GM18861 (cell line): Measurements from ENCODE around the gene ANTXR2.
"Not testable (repeated sequence)": the region's sequence is repeated elsewhere in the genome, so short reads cannot be mapped to it uniquely, and the experiment has no call there.

Source experiments
- ATAC-seq: cut with Tn5 transposase; IDR thresholded peaks from one replicate; pipeline ENCODE4 v1.9.1; 2021; ENCODE audit not compliant: unreplicated experiment

The ANTXR2 gene

DNA sequence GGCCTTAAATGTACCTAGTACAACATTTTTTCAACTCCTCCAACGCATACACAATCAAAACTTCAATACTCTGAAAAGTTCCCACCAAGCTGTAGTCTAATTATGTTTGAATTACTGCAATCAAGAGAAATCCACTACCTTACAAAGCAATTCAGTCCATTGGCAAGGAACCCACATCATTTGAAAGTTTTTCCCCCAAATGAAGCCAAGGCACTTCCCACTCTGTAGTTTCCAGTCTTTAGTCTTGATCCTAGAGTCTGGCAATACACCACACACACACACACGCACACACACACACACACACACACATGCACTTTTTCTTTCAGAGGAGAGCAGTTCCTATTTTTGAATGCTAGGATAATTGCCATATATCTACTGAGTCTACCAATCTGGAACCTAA is 79.6 kb downstream of the ANTXR2 start:
- no peak for ATAC-seq

DNA sequence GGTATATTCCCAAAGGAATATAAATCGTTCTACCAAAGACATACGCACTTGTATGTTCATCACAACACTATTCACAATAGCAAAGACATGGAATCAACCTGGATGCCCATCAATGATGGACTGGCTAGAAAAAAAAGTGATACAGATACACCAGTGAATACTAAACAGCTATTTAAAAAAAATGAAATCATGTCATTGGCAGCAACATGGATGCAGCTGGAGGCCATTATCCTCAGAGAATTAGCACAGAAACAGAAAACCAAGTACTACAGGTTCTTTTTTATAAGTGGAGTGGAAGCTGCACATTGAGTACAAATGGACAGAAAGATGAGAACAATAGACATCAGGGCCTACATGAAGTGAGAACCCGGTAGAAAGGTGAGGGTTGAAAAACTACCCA is 81.4 kb downstream of the ANTXR2 start:
- ATAC-seq = no peak

DNA sequence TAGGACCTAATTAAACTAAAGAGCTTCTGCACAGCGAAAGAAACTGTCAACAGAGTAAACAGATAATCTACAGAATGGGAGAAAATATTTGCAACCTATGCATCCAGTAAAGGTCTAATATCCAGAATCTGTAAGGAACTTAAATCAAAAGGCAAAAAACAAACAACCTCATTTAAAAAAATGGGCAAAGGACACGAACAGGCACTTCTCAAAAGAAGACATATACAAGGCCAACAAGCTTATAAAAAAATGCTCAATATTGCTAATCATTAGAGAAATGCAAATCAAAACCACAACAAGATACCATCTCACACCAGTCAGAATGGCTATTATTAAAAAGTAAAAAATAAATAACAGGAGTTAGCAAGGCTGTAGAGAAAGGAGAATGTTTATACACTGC is 81.9 kb downstream of the ANTXR2 start:
- not testable (repeated sequence) for ATAC-seq

- ATAC-seq = no peak
Measured at GRCh38 chr4:79987401-79987800, 85.6 kb downstream of the ANTXR2 start.

- no peak for ATAC-seq
Measured at GRCh38 chr4:79983431-79983830, 89.6 kb downstream of the ANTXR2 start.

DNA sequence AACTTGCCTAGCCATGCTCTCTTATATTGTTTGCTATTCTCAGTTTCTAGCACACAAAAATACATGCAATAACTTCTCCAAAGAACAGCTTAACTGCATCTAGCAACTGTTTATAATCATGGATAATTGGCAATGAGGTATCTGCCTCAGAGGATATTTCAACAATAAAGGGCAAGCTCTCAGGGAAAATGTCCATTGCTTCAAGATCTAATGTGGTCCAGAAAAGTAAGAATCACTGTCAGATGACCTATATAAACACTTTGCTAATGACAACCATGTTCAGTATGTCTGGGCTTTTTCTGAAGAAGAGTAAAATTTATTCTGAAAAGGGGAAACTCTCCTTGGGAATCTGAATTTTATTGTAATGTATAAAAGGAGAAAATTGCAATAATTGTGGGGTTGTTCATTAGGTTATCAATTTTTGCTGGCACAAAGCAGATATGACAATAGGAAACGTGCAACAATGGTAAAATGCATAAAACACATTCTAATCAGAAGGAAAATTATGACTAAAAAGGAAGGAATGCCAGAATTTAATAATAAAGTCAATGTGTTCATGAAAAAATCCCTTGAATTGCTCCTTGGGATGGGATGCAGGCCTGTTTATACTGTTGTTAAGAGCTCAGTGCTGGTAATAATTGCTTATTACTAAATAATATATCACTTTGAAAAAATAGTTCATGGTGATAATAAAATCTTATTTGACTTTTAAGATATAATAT is 90.3 kb downstream of the ANTXR2 start:
- ATAC-seq = no peak

- ATAC-seq = no peak
Measured at GRCh38 chr4:79980448-79980847, 92.6 kb downstream of the ANTXR2 start.

- ATAC-seq = no peak
Measured at GRCh38 chr4:79979785-79980437, 93.1 kb downstream of the ANTXR2 start.

GRCh38 chr4:79977131-79977840 is 95.7 kb downstream of the ANTXR2 start:
- no peak for ATAC-seq

GRCh38 chr4:79964400-79965211 is 108.4 kb downstream of the ANTXR2 start:
- no peak for ATAC-seq

DNA sequence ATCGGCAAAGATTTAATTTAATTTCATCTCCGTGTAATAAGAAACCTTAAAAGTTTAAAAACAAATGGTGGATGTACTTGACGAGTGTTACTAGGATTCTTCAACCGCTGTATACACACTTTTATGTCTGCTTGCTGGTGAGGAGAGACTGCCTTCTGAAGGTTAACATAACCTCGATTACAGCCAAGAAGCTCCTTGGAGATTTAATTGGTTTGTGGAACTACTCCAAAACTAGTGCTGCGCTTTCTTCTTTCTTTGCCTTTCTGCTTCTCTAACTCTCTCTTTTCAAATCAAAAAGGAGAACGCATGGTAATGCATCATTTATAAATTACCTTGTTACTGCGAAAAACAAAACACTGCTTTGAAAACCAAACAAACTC is 109.0 kb downstream of the ANTXR2 start:
- ATAC-seq = no peak

DNA sequence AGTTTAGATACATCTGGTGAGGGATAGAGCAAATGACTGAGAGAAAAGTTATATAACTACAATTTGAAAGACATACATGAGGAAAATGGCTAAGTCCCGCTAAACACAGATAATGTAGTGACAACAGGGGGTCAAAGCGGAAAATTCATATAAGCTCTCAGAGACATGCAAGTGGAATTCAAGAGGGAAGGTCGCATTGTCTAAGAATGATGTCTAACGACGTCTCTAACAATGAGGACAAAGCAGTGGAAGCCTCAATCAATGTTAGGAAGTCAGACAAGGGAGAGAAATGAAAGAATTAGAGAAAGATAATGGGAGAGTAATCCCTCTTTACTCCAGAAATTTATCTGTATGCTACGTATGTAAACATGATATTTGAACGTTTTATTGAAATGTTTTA is 113.4 kb downstream of the ANTXR2 start:
- ATAC-seq = no peak

DNA sequence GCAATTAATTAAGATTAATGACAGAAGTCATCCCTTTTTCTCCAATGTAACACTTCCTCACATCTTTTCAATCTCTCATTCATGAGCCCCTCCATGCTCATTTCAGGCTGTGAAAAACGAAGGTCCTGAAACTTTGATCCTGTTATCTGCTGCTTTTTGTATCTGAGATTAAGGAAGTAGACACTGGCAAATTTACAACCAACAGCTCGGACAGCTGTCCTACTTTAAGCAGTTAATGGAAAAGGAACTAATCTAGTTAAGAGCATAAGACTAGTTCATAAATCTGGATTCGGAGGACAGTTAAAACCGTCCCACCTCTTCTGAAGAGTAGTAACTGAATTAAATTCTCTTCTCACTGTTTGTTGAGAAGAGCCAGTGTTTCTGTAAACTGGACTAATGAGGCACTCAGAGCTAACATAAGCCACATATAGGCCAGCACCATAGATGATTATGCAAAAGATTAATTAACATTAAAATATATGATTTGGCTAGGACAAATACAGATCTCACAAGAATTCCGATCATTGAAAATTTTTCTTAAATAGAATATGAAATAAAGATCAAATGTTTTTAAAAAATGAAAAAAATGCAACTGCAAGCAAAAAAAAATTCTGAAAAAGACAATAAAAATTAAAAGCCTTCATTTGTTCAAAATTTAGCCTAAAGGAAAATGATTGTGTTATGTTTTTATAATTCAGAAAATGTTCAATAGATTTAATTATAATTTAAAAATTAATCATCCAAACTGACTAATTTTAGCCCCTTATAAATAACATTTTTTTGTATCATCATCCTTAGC is 114.4 kb downstream of the ANTXR2 start:
- no peak for ATAC-seq

DNA sequence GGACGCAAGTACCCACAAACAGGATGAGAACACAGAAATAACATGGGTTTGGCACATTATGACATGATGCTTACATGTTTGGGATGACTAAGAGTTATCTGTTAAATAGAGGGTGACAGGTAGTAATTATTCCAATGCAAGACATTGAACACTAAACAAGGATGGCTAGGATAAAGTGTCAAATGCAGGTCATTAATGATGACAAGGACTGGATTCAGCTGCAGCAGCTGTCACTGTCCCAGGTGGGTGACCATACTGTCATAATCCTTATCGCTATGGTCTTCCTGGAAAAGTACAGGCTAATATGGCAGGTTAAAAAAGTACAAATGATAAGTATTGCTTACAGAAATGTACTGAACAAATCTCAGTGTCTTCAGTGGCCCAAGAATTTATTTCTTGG is 123.9 kb downstream of the ANTXR2 start:
- no peak for ATAC-seq

- ATAC-seq = no peak
Measured at GRCh38 chr4:79948739-79949138, 124.3 kb downstream of the ANTXR2 start.

DNA sequence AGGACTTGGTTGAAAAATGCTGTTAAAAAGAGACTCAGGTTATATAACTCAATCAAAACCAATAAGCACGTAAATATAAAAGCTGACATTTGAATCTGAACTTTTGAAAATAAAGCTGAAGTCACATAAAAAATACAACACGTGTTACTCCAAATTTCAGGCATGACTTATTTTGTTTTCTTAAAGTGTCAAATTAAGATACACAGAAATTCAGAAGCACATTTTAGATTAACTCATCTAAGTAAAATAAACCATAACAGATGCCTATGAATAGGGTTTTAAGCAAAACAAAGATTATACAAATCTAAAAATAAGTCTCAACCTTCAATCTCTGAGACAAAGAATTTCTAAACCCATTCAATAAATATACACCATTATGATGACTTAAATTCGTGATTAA is 124.8 kb downstream of the ANTXR2 start:
- ATAC-seq = no peak

GRCh38 chr4:79947386-79947785 is 125.6 kb downstream of the ANTXR2 start:
- ATAC-seq = no peak

DNA sequence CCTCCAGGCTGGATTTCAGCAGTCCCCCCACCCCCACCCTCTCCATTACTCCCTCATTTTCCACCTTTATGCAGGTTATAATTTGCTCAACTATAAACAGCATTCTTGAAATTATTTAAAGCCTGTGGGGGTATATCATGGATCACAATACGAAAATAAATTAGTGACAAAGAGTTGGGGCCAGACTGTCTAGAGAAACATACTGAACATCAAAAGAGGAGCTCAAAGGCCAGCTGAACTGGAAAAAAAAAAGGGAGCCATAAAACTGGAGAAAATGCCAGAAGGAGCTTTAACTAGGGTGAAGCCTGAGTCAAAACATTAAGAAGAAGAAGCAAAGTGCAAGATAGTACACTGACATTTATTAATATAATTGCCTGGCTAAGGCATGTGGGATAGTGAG is 137.8 kb downstream of the ANTXR2 start:
- no peak for ATAC-seq

DNA sequence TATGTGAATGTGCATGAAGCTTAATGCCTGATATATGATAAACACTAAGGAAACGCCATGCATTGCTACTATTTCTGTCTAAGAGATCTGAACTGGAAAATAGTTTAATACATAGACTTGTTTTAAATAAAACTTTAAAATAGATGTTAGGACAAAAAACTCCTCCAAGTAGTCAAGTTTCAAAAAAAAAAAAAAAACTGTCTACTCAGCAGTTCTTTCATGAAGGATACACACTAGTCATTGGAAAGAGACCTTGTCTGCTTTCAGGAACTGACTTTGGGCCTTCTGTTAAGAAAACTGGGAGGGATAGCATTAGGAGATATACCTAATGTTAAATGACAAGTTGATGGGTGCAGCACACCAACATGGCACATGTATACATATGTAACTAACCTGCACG is 138.4 kb downstream of the ANTXR2 start:
- ATAC-seq = no peak

DNA sequence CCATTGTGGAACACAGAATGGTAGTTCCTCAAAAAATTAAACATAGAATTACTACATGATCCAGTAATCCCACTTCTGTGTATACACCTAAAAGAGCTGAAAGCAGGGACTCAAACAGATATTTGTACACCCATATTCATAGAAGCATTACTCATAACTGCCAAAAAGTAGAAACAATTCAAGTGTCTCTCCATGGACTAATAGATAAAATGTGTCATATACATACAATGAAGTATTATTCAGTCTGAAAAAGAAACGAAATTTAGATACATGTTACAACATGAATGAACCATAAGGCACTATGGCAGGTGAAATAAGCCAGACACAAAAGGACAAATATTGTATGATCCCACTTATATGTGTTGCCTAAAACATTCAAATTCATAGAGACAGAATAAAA is 145.1 kb downstream of the ANTXR2 start:
- ATAC-seq = no peak

DNA sequence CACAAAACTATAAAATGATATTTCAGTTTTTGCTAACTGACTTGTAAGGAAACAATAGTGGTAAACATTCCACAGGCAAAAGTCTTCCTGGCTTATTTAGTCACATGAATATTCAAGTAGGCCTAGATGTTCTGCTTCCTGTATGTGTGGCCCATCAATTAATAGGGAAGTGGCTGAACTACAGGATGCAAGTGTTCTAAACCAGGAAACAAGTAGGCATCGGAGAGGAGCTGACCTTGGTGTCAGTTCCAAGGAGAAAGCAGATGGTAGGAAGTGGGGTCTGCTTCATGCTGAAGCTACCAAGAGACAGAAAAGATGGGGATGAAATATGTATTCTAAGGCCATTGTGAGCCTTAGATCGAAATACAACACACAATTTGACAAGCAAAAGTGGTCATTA is 149.7 kb downstream of the ANTXR2 start:
- no peak for ATAC-seq
